Keratinocyte (primary cell): ENCODE data around the gene PPP5C. TPM values are rescaled to one million over a fixed set of nuclear protein-coding genes. Genes with fewer than 3 reads are reported as not detected.

ENCODE experiments used
- DNase-seq: peaks from one replicate; pipeline ENCODE4 v3.0.0-alpha.2; 2011; ENCODE audit warnings: low read depth, missing footprints, low spot score
- FAIRE-seq: peaks from 2 replicates; lab custom pipeline; 2011; peaks lifted over from hg19 to GRCh38; lab: Jason Lieb, UNC
- H2AFZ ChIP-seq: 2 replicates; pipeline ENCODE4 v1.6.0; 2012; ENCODE audit warnings: low read length, control low read depth, inconsistent platforms; ENCODE audit not compliant: control insufficient read depth
- H3K27ac ChIP-seq: 2 replicates; pipeline ENCODE4 v1.5.1; 2011; ENCODE audit warnings: low read length; ENCODE audit not compliant: control insufficient read depth, insufficient read depth
- H3K27me3 ChIP-seq: 3 replicates; pipeline ENCODE4 v1.6.0; 2011; ENCODE audit warnings: low read length; ENCODE audit not compliant: control insufficient read depth, insufficient read depth; ENCODE audit errors: extremely low read depth
- H3K36me3 ChIP-seq, 2 experiments: 2 replicates in 1 of 2; 3 replicates in 1 of 2; pipeline ENCODE4 v1.5.1; 2011; ENCODE audit warnings: low read length in 2 of 2, mild to moderate bottlenecking in 1 of 2; ENCODE audit not compliant: control insufficient read depth in 2 of 2, insufficient read depth in 2 of 2; ENCODE audit errors: extremely low read depth in 1 of 2
- H3K4me1 ChIP-seq: 3 replicates; pipeline ENCODE4 v1.5.1; 2011; ENCODE audit warnings: low read length; ENCODE audit not compliant: control insufficient read depth, insufficient read depth; ENCODE audit errors: extremely low read depth
- H3K4me2 ChIP-seq: 3 replicates; pipeline ENCODE4 v1.6.0; 2011; ENCODE audit warnings: low read depth, low read length; ENCODE audit not compliant: control insufficient read depth, insufficient read depth; ENCODE audit errors: extremely low read depth
- H3K4me3 ChIP-seq, 3 experiments: fragments of 200-600 bp in 1 of 3; sonication (generic) in 1 of 3; 2 replicates in 2 of 3; 3 replicates in 1 of 3; pipeline ENCODE4 v1.5.1; 2011 to 2016; ENCODE audit warnings: low read length in 3 of 3, mild to moderate bottlenecking in 3 of 3, control low read depth in 2 of 3, inconsistent platforms in 1 of 3, low read depth in 1 of 3, mixed read lengths in 1 of 3, mixed run types in 1 of 3, moderate library complexity in 1 of 3; ENCODE audit not compliant: control insufficient read depth in 2 of 3, insufficient read depth in 2 of 3; ENCODE audit errors: extremely low read depth in 1 of 3
- H3K79me2 ChIP-seq: 2 replicates; pipeline ENCODE4 v1.6.0; 2012; ENCODE audit warnings: low read length; ENCODE audit not compliant: control insufficient read depth, insufficient read depth
- H3K9ac ChIP-seq: 3 replicates; pipeline ENCODE4 v1.6.0; 2011; ENCODE audit warnings: low read length; ENCODE audit not compliant: control insufficient read depth, insufficient read depth; ENCODE audit errors: extremely low read depth
- H3K9me1 ChIP-seq: 3 replicates; pipeline ENCODE4 v1.6.0; 2011; ENCODE audit warnings: low read length; ENCODE audit not compliant: control insufficient read depth, insufficient read depth; ENCODE audit errors: extremely low read depth
- H3K9me3 ChIP-seq: 2 replicates; pipeline ENCODE4 v1.5.1; 2012; ENCODE audit warnings: low read depth, low read length; ENCODE audit not compliant: control insufficient read depth
- H4K20me1 ChIP-seq: 3 replicates; pipeline ENCODE4 v1.6.0; 2011; ENCODE audit warnings: low read length; ENCODE audit not compliant: control insufficient read depth, insufficient read depth; ENCODE audit errors: extremely low read depth
- EZH2 ChIP-seq: IDR thresholded peaks from one replicate; pipeline ENCODE4 v1.6.1; 2012; ENCODE audit warnings: inconsistent platforms, mild to moderate bottlenecking, low read length, moderate library complexity
- dilution Hi-C: fragments of 300-500 bp; cut with MboI; formaldehyde crosslinking; loops from one replicate; pipeline ENCODE4 v1.7.0; 2020; ENCODE audit warnings: low sequenced_read_pairs; ENCODE audit not compliant: extremely low pct_ligation_motif_present
- polyA plus RNA-seq, 5 experiments: library from polyadenylated mRNA; depleted of rRNA in 3 of 5; stranded (reverse) in 3 of 5; stranded (forward) in 1 of 5; unstranded in 1 of 5; fragments of >200 nt; gene quantifications; 1 replicate in 1 of 5; 2 replicates in 3 of 5; 3 replicates in 1 of 5; pipeline versions ENCODE4 v1.2.1 to v1.2.3, GENCODE V29; 2011 to 2012; ENCODE audit warnings: missing spikeins in 2 of 5, low read depth in 1 of 5, low replicate concordance in 1 of 5
- TF ChIP-seq, protein P1 (sequence below), 3 experiments: IDR thresholded peaks in 1 of 3; conservative IDR thresholded peaks in 1 of 3; optimal IDR thresholded peaks in 1 of 3; 2 replicates in 2 of 3; 3 replicates in 1 of 3; pipeline versions ENCODE3 to v1.5.1; 2011; ENCODE audit warnings: low read length in 3 of 3, mild to moderate bottlenecking in 3 of 3, moderate library complexity in 2 of 3, control low read depth in 1 of 3, inconsistent platforms in 1 of 3; ENCODE audit not compliant: insufficient read depth in 2 of 3; ENCODE audit errors: extremely low read depth in 1 of 3

PPP5C gene
- polyA plus RNA-seq, 1 donor (not counting 4 experiments of a cell fraction or from before 2014, with no cell fraction given) = 97.5 TPM

DNA sequence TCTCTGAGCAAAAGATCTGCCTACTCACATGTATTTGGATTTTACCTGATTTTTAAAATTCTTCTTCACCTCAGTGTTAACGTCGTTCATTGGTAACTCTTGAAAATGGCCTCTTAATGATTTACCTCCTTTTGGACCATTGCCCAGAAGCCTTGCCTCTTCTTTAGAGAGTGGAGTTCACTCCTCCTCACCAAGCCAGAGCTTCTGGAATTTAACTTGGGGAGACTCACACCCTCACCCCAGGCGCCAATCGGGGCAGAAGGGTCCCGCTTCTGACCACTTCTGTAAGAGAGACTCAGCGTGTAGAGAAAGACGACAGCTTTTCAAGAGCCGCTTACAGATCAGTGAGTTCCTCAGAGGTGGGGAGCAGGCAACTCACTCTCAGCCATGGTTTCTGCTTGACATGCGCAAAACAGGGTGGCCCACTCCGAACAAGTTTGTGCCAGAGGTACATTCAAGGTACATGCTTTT, 79.2 kb downstream of the PPP5C start:
- FAIRE-seq = peak; percentile 44
- Histone ChIP-seq H3K27ac (no peak overlapping the region), H3K9me3 (no peaks in the 10 kb centered on the region), H3K79me2 (no peaks in the 10 kb centered on the region), H3K36me3 (no peaks in the 10 kb centered on the region), H3K27me3 (peaks cover 28% of the 10 kb centered on the region), H3K9ac (no peak overlapping the region), H3K4me1 (peaks cover 11% of the 10 kb centered on the region), H3K4me2 (peak overlapping the region; percentile 80), H3K9me1 (no peaks in the 10 kb centered on the region), H2AFZ (peak overlapping the region; percentile 75), H3K4me3 (peak overlapping the region; percentile 26 to 67 (median 27)), H4K20me1 (no peaks in the 10 kb centered on the region)
- dilution Hi-C loops = no loop called here
- TF ChIP-seq, protein P1, sequence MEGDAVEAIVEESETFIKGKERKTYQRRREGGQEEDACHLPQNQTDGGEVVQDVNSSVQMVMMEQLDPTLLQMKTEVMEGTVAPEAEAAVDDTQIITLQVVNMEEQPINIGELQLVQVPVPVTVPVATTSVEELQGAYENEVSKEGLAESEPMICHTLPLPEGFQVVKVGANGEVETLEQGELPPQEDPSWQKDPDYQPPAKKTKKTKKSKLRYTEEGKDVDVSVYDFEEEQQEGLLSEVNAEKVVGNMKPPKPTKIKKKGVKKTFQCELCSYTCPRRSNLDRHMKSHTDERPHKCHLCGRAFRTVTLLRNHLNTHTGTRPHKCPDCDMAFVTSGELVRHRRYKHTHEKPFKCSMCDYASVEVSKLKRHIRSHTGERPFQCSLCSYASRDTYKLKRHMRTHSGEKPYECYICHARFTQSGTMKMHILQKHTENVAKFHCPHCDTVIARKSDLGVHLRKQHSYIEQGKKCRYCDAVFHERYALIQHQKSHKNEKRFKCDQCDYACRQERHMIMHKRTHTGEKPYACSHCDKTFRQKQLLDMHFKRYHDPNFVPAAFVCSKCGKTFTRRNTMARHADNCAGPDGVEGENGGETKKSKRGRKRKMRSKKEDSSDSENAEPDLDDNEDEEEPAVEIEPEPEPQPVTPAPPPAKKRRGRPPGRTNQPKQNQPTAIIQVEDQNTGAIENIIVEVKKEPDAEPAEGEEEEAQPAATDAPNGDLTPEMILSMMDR (optimal IDR thresholded peaks at IDR 0.05 in 1 of 3, IDR thresholded peaks at IDR 0.05 in 1 of 3, conservative IDR thresholded peaks at IDR 0.05 in 1 of 3; ENCODE audit: extremely low read depth in 1 of 3, insufficient read depth in 2 of 3, low read length in 3 of 3) = no peak
- no peak for TF ChIP-seq EZH2
- no peak for DNase-seq

DNA sequence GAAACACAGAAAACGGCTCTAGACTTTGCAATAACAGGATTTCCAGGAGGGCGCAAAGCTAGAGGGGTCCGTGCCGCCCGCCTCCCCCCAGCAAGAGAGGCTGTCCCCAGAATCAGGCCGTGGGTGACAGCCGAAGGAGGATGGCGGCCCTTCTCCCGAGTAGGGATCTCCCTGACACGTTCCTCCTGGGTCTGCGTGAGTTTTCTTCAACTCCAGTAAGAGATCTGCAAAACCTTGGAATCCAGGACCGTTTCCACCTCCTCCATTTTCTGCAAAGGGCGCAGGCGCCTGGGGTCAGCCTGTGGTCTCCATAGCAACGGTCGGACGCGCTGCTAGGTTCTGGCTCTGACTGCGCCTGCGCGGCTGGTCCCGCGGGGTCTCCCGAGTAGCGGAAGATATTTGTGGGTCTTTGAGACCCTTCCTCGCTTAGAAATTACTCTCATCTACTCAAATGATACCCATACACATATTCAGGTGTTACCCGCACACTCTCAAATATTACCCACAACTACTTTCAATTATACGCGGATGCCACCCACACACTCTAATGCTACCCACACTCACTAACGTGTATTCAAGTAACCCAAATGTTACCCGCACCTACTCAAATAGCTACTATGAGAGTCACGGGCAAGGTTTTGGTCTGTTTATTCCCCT, 79.7 kb downstream of the PPP5C start:
- FAIRE-seq (no peak), DNase-seq (no peak)
- no peaks in the 10 kb centered on the region for H3K36me3 ChIP-seq
- H3K9me3 ChIP-seq = no peaks in the 10 kb centered on the region
- H3K9ac ChIP-seq = no peak overlapping the region
- peaks cover 11% of the 10 kb centered on the region for H3K4me1 ChIP-seq
- H3K9me1 ChIP-seq = no peaks in the 10 kb centered on the region
- no peaks in the 10 kb centered on the region for H4K20me1 ChIP-seq
- peak overlapping the region; percentile 80 for H3K4me2 ChIP-seq
- peak overlapping the region; percentile 75 for H2AFZ ChIP-seq
- no peaks in the 10 kb centered on the region for H3K79me2 ChIP-seq
- no peak overlapping the region for H3K27ac ChIP-seq
- H3K4me3 ChIP-seq = peak overlapping the region; percentile 26 to 67 (median 27)
- dilution Hi-C loops = no loop called here
- peaks cover 28% of the 10 kb centered on the region for H3K27me3 ChIP-seq
- TF ChIP-seq EZH2 = no peak
- TF ChIP-seq, protein P1 (optimal IDR thresholded peaks at IDR 0.05 in 1 of 3, IDR thresholded peaks at IDR 0.05 in 1 of 3, conservative IDR thresholded peaks at IDR 0.05 in 1 of 3; ENCODE audit: extremely low read depth in 1 of 3, insufficient read depth in 2 of 3, low read length in 3 of 3) = no peak
